Stomach smooth muscle (tissue), 2 donors: ENCODE results near the gene FDX2.

ENCODE experiments used
- H3K27ac ChIP-seq: one replicate; pipeline ENCODE4 v1.7.0; 2013; ENCODE audit warnings: mild to moderate bottlenecking, low read length, inconsistent platforms
- H3K27me3 ChIP-seq, 2 donors: one replicate each; pipeline ENCODE4 v1.7.0; 2013; ENCODE audit warnings: low read length in 2 of 2; ENCODE audit not compliant: insufficient read depth in 2 of 2, control insufficient read depth in 1 of 2
- H3K36me3 ChIP-seq, 2 donors: one replicate each; pipeline ENCODE4 v1.7.0; 2013; ENCODE audit warnings: low read length in 2 of 2; ENCODE audit not compliant: control insufficient read depth in 2 of 2, insufficient read depth in 2 of 2
- H3K4me1 ChIP-seq: one replicate; pipeline ENCODE4 v1.7.0; 2013; ENCODE audit warnings: low read length; ENCODE audit not compliant: control insufficient read depth, insufficient read depth
- H3K4me3 ChIP-seq, 2 donors: one replicate each; pipeline ENCODE4 v1.7.0; 2013; ENCODE audit warnings: low read length in 2 of 2
- H3K9ac ChIP-seq, 2 donors: one replicate each; pipeline ENCODE4 v1.7.0; 2013; ENCODE audit warnings: low read length in 2 of 2, mild to moderate bottlenecking in 1 of 2
- H3K9me3 ChIP-seq, 2 donors: one replicate each; pipeline ENCODE4 v1.7.0; 2013; ENCODE audit warnings: low read length in 2 of 2; ENCODE audit not compliant: control insufficient read depth in 2 of 2
- donor health status: healthy.
- donor health status: Pancreatic carcinoma.

Gene FDX2

GRCh38 chr19:10315335-10316214 lies at the start of gene FDX2:
TSS of gene FDX2 (minus strand) at chr19:10316015. CDS start at chr19:10315996, 19 bp downstream.
- H3K9ac ChIP-seq: peak within 1 kb of the TSS; percentile 79
- H3K36me3 ChIP-seq: peaks cover 16 to 26% of the 10 kb centered on the region in 2 donors
- H3K9me3 ChIP-seq: no peaks in the 10 kb centered on the region
- H3K27ac ChIP-seq: no peak within 1 kb of the TSS
- H3K4me1 ChIP-seq: peaks cover 12% of the 10 kb centered on the region
- peak within 1 kb of the TSS; percentile 85 to 91 for H3K4me3 ChIP-seq
- H3K27me3 ChIP-seq: no peaks in the 10 kb centered on the region

- Histone ChIP-seq H3K4me3 (no peak overlapping the region), H3K9ac (no peak overlapping the region), H3K4me1 (no peaks in the 10 kb centered on the region), H3K36me3 (peaks cover 30 to 52% of the 10 kb centered on the region in 2 donors), H3K9me3 (no peaks in the 10 kb centered on the region), H3K27ac (no peak overlapping the region), H3K27me3 (no peaks in the 10 kb centered on the region)
Measured at GRCh38 chr19:10365518-10365917, 49.7 kb upstream of the FDX2 start.

GRCh38 chr19:10364644-10365043 lies 48.8 kb upstream of the FDX2 start:
- Histone ChIP-seq H3K4me3 (no peak overlapping the region), H3K36me3 (peaks cover 30 to 52% of the 10 kb centered on the region in 2 donors), H3K9ac (no peak overlapping the region), H3K27ac (no peak overlapping the region), H3K27me3 (no peaks in the 10 kb centered on the region), H3K4me1 (no peaks in the 10 kb centered on the region), H3K9me3 (no peaks in the 10 kb centered on the region)

DNA sequence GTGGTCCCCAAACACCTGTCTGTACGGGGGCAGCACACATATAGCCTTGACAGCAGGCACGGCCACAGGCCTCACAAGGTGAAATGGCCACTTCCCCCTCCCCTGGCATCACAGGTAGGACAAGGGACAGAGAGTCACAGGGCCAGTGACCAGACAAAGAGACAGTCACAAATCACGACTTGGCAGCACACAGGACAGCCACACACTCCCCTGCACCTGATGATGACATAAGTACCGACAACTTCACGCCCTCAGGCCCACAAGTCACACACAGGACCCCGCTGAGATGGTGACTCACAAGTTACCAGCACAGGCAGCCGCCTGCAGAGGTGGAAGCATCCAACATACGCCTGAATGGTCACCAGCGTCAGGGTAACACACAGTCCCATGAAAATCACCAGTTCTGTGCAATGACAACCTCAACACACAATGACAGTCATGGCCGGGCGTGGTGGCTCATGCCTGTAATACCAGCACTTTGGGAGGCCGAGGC lies 48.0 kb upstream of the FDX2 start:
- Histone ChIP-seq H3K9me3 (no peaks in the 10 kb centered on the region), H3K4me3 (no peak overlapping the region), H3K9ac (no peak overlapping the region), H3K4me1 (no peaks in the 10 kb centered on the region), H3K27me3 (no peaks in the 10 kb centered on the region), H3K36me3 (peaks cover 30 to 50% of the 10 kb centered on the region in 2 donors), H3K27ac (no peak overlapping the region)

- peaks cover 23 to 46% of the 10 kb centered on the region in 2 donors for H3K36me3 ChIP-seq
- H3K9ac ChIP-seq: no peak overlapping the region
- no peaks in the 10 kb centered on the region for H3K9me3 ChIP-seq
- H3K4me1 ChIP-seq: no peaks in the 10 kb centered on the region
- no peak overlapping the region for H3K27ac ChIP-seq
- no peak overlapping the region for H3K4me3 ChIP-seq
- no peaks in the 10 kb centered on the region for H3K27me3 ChIP-seq
Measured at GRCh38 chr19:10362259-10362658, 46.4 kb upstream of the FDX2 start.

DNA sequence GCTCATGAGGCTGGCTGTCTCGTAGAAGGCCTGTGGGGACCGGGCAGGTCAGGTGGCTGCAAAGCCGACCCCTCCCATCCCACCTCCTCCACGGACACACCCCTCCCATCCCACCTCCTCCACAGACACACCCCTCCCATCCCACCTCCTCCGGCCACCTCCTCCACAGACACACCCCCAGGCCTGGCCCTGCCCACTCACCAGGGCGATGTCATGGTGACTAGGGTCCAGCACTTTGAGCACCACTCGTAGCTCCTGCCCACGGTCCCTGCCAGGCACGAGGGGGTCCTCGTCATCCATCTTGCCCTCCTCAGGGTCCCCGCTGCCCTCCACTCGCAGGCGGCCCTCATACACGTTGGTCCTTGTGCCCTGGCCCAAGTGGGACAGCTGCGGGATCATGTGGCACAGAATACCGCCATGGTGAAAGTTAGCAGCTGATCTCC lies 45.8 kb upstream of the FDX2 start:
- Histone ChIP-seq H3K9me3 (no peaks in the 10 kb centered on the region), H3K4me3 (no peak overlapping the region), H3K9ac (no peak overlapping the region), H3K36me3 (peaks cover 20 to 43% of the 10 kb centered on the region in 2 donors), H3K4me1 (no peaks in the 10 kb centered on the region), H3K27me3 (no peaks in the 10 kb centered on the region), H3K27ac (no peak overlapping the region)

- Histone ChIP-seq H3K4me3 (no peak overlapping the region), H3K27me3 (no peaks in the 10 kb centered on the region), H3K36me3 (peaks cover 11 to 24% of the 10 kb centered on the region in 2 donors), H3K9ac (no peak overlapping the region), H3K9me3 (no peaks in the 10 kb centered on the region), H3K4me1 (no peaks in the 10 kb centered on the region), H3K27ac (no peak overlapping the region)
Measured at GRCh38 chr19:10356431-10356830, 40.6 kb upstream of the FDX2 start.

GRCh38 chr19:10353793-10354391 lies 38.1 kb upstream of the FDX2 start:
- Histone ChIP-seq H3K9me3 (no peaks in the 10 kb centered on the region), H3K27me3 (no peaks in the 10 kb centered on the region), H3K27ac (no peak overlapping the region), H3K36me3 (peaks cover 13 to 28% of the 10 kb centered on the region in 2 donors), H3K4me1 (no peaks in the 10 kb centered on the region), H3K4me3 (no peak overlapping the region), H3K9ac (no peak overlapping the region)

- Histone ChIP-seq H3K36me3 (peaks cover 13 to 27% of the 10 kb centered on the region in 2 donors), H3K9ac (no peak overlapping the region), H3K27me3 (no peaks in the 10 kb centered on the region), H3K27ac (no peak overlapping the region), H3K4me3 (peak overlapping the region in 1 of 2 donors; percentile 8), H3K4me1 (no peaks in the 10 kb centered on the region), H3K9me3 (no peaks in the 10 kb centered on the region)
Measured at GRCh38 chr19:10352764-10353671, 37.2 kb upstream of the FDX2 start.

DNA sequence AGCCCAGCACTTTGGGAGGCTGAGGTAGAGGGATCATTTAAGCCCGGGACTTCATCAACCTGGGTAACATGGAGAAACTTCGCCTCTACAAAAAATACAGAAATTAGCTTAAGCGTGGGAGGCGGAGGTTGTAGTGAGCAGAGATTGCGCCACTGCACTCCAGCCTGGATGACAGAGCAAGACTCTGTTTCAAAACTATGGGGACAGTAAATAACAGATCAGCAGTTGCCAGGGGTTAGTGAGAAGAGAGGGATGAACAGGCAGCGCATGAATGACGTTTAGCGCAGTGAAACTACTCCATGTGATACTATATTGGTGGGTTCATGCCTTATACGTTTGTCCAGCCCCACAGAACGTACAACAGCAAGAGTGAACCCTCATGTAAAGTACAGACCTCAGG lies 30.7 kb upstream of the FDX2 start:
- Histone ChIP-seq H3K4me1 (no peaks in the 10 kb centered on the region), H3K9ac (no peak overlapping the region), H3K27ac (no peak overlapping the region)

More for the DNA sequence above, 30.7 kb upstream of the FDX2 start:
- Histone ChIP-seq H3K4me3 (no peak overlapping the region), H3K9me3 (no peaks in the 10 kb centered on the region), H3K36me3 (peaks cover 7 to 12% of the 10 kb centered on the region in 2 donors), H3K27me3 (no peaks in the 10 kb centered on the region)
